ENCODE results near the gene ZBTB5. TPM values are rescaled to one million over a fixed set of nuclear protein-coding genes. Genes with fewer than 3 reads are reported as not detected.

Gene ZBTB5
- total and polyA plus RNA-seq, 2 donors (not counting 3 experiments of a cell fraction or from before 2014, with no cell fraction given), result 10.0 to 13.7 TPM

DNA sequence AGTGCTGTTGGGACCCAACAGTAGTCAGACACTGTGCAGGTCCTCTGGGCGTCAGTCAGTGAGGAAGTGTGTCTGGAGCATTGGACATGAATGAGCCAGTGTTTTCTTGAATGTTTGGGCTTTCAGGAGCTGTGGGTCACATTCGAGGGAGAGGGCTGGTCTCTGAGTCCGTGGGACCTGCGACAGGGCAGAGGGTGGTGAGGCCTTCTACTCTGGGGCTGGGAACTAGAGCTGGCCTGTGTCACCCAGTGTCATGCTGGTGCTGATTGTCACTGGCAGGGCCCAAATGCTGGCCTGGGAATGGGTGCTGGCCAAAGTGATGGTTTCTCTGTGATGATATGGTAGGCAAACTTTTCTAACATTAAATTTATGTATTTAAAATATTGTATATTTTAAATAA lies 30.8 kb upstream of the ZBTB5 start:
- peaks cover 9 to 13% of the 10 kb centered on the region in 2 experiments for H3K36me3 ChIP-seq (ENCODE audit: control insufficient read depth in 2 of 2, extremely low read depth in 1 of 2, insufficient read depth in 2 of 2, low read length in 2 of 2)
- BruUV-seq (replicated peaks), result no TSS peak
- no peaks in the 10 kb centered on the region for H3K4me1 ChIP-seq (ENCODE audit: control insufficient read depth, extremely low read depth, insufficient read depth, low read length)
- intact Hi-C loops (cut with micrococcal nuclease), result no loop called here
- FAIRE-seq (no peak), DNase-seq (ENCODE audit: low read depth, low spot score) (no peak)
- no peak for TF ChIP-seq JUN (IDR thresholded peaks at IDR 0.05; ENCODE audit: borderline replicate concordance, insufficient read depth, insufficient read length, low read depth)
- TF ChIP-seq CTCF (IDR thresholded peaks at IDR 0.05; ENCODE audit: extremely low read depth in 1 of 2, insufficient read depth in 1 of 2, low read depth in 1 of 2, low read length in 2 of 2), result no peak
- TF ChIP-seq GATA2 (IDR thresholded peaks at IDR 0.05; ENCODE audit: insufficient read depth, insufficient read length, low read depth, low read length), result no peak
- TF ChIP-seq, protein P1, sequence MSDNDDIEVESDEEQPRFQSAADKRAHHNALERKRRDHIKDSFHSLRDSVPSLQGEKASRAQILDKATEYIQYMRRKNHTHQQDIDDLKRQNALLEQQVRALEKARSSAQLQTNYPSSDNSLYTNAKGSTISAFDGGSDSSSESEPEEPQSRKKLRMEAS (IDR thresholded peaks at IDR 0.05; ENCODE audit: insufficient read depth, insufficient read length), result no peak
- no peak for TF ChIP-seq POLR2AphosphoS5 (IDR thresholded peaks at IDR 0.05; ENCODE audit: insufficient read depth, low read depth, low read length)
- TF ChIP-seq MYC (IDR thresholded peaks at IDR 0.05; ENCODE audit: low read depth, low read length), result no peak
- no peak for TF ChIP-seq EZH2 (IDR thresholded peaks at IDR 0.05; ENCODE audit: borderline replicate concordance, low read depth, low read length, severe bottlenecking)
- TF ChIP-seq FOS (IDR thresholded peaks at IDR 0.05; ENCODE audit: borderline replicate concordance, insufficient read depth, low read length), result no peak
- no peak for TF ChIP-seq POLR2A (IDR thresholded peaks at IDR 0.05; ENCODE audit: low read depth, low read length)
- dilution Hi-C loops (cut with MboI; ENCODE audit: extremely low pct_ligation_motif_present, low sequenced_read_pairs), result no loop called here
- no peak overlapping the region for H2AFZ ChIP-seq (ENCODE audit: low read depth, low read length)
- H4K20me1 ChIP-seq (replicated peaks; ENCODE audit: control insufficient read depth, extremely low read depth, insufficient read depth, low read length), result no peaks in the 10 kb centered on the region
- no peaks in the 10 kb centered on the region for H3K27me3 ChIP-seq (ENCODE audit: control insufficient read depth in 2 of 2, insufficient read depth in 2 of 2, low read length in 2 of 2)
- CTCF ChIA-PET, result interaction anchor here (0.8 kb wide), 1 partner anchor 137 kb away, joined by 3 read pairs; no protein-coding TSS in a partner anchor
- no peak overlapping the region for H3K9ac ChIP-seq (replicated peaks; ENCODE audit: extremely low read depth, insufficient read depth, low read length)
- no peak overlapping the region for H3K27ac ChIP-seq (ENCODE audit: insufficient read depth, low read depth, low read length)
- POLR2A ChIA-PET, result no interaction called here
- no peak overlapping the region for H3K4me3 ChIP-seq (replicated peaks in 1 of 3; ENCODE audit: insufficient read depth in 1 of 3, low read depth in 1 of 3, low read length in 3 of 3)
- H3K9me3 ChIP-seq (replicated peaks; ENCODE audit: control insufficient read depth, insufficient read depth, low read length), result no peaks in the 10 kb centered on the region
- H3K9me1 ChIP-seq (replicated peaks; ENCODE audit: control insufficient read depth, extremely low read depth, insufficient read depth, low read length), result no peaks in the 10 kb centered on the region
- H3K79me2 ChIP-seq (ENCODE audit: control insufficient read depth, insufficient read depth, low read length), result no peaks in the 10 kb centered on the region
- no peak overlapping the region for H3K4me2 ChIP-seq (ENCODE audit: insufficient read depth, low read length)

Measured in endothelial cell of umbilical vein (primary cell).